ENCODE data around the gene TTC12. TPM values are rescaled to one million over a fixed set of nuclear protein-coding genes. Genes with fewer than 3 reads are reported as not detected.

The TTC12 gene
- total RNA-seq, 1 experiment from 2014 or later = 25.0 TPM

DNA sequence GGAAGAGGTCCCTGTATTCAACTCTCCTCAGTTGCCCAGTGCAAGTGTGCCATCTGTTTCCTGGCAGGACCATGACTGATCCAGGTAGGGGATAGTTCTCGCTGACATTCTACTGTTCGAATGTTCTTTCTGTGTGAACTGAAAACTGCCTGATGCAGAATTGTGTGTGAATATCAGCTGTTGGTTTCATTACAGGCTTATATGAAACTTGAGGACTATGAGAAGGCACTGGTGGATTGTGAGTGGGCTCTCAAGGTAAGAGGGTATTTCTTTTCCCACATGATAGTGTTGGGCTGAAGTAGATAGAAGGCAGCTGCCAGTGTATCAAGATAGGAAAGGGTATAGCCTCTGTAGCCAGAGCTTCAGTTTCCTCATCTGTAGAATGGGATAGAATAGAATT is 15.3 kb downstream of the TTC12 start:
- Histone ChIP-seq H3K9me3 (ENCODE audit: insufficient read depth, low read depth) (no peaks in the 10 kb centered on the region), H2AFZ (no peak overlapping the region), H3K4me1 (replicated peaks; ENCODE audit: insufficient read depth) (no peaks in the 10 kb centered on the region), H3K79me2 (ENCODE audit: low read depth) (no peaks in the 10 kb centered on the region), H3F3A (ENCODE audit: insufficient read depth, low read depth) (no peaks in the 10 kb centered on the region), H3K4me3 (no peak overlapping the region), H3K9me2 (ENCODE audit: insufficient read depth) (peaks cover 4% of the 10 kb centered on the region; the same call in 1 of the 2 replicates), H3K27me3 (ENCODE audit: insufficient read depth, low read depth) (no peaks in the 10 kb centered on the region), H3K36me3 (ENCODE audit: low read depth) (peaks cover 11% of the 10 kb centered on the region; the same call in 1 of the 2 replicates), H3K4me2 (no peak overlapping the region), H4K20me1 (ENCODE audit: insufficient read depth) (no peaks in the 10 kb centered on the region), H3K27ac (no peak overlapping the region)
- TF ChIP-seq, protein P1, sequence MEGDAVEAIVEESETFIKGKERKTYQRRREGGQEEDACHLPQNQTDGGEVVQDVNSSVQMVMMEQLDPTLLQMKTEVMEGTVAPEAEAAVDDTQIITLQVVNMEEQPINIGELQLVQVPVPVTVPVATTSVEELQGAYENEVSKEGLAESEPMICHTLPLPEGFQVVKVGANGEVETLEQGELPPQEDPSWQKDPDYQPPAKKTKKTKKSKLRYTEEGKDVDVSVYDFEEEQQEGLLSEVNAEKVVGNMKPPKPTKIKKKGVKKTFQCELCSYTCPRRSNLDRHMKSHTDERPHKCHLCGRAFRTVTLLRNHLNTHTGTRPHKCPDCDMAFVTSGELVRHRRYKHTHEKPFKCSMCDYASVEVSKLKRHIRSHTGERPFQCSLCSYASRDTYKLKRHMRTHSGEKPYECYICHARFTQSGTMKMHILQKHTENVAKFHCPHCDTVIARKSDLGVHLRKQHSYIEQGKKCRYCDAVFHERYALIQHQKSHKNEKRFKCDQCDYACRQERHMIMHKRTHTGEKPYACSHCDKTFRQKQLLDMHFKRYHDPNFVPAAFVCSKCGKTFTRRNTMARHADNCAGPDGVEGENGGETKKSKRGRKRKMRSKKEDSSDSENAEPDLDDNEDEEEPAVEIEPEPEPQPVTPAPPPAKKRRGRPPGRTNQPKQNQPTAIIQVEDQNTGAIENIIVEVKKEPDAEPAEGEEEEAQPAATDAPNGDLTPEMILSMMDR (conservative IDR thresholded peaks at IDR 0.05) = no peak
- TF ChIP-seq EZH2 (IDR thresholded peaks at IDR 0.05; ENCODE audit: low read depth) = no peak
- no TSS peak for BruUV-seq (replicated peaks)
- intact Hi-C loops (cut with micrococcal nuclease; ENCODE audit: unreplicated experiment) = no loop called here
- POLR2A ChIA-PET (ENCODE audit: unreplicated experiment) = no interaction called here
- DNase-seq = no peak
- CTCF ChIA-PET = no interaction called here

DNA sequence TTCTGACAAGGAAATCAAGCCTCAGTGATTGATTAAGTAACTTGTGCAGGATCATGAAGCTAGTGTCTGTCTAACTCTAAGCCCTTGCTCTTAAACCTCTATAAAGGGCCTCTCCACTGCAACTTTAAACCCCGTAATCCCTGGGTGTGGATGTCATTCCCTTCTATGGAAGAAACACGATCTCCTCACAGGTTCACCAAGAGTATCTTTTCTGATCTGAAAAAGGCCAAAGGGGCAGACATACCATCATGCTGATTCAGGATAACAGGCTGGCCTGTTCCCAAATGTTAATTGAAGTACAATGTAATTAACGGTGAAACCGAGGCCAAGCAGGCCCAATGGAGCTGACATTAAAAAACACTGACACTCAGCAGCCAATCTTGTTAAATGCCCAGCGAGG is 17.1 kb downstream of the TTC12 start:
- H3K36me3 ChIP-seq (ENCODE audit: low read depth) = peaks cover 8% of the 10 kb centered on the region; the same call in 1 of the 2 replicates
- no peak overlapping the region for H3K27ac ChIP-seq
- no peak overlapping the region for H3K4me3 ChIP-seq
- no peak for DNase-seq
- intact Hi-C loops (cut with micrococcal nuclease; ENCODE audit: unreplicated experiment) = no loop called here
- ChIA-PET POLR2A (ENCODE audit: unreplicated experiment) (no interaction called here), CTCF (no interaction called here)
- no peaks in the 10 kb centered on the region for H3F3A ChIP-seq (ENCODE audit: insufficient read depth, low read depth)
- H3K9me2 ChIP-seq (ENCODE audit: insufficient read depth) = peaks cover 4% of the 10 kb centered on the region; the same call in 1 of the 2 replicates
- H3K4me2 ChIP-seq = no peak overlapping the region
- no peaks in the 10 kb centered on the region for H3K9me3 ChIP-seq (ENCODE audit: insufficient read depth, low read depth)
- no peaks in the 10 kb centered on the region for H3K27me3 ChIP-seq (ENCODE audit: insufficient read depth, low read depth)
- TF ChIP-seq, protein P1 (conservative IDR thresholded peaks at IDR 0.05) = no peak
- TF ChIP-seq EZH2 (IDR thresholded peaks at IDR 0.05; ENCODE audit: low read depth) = no peak
- no TSS peak for BruUV-seq (replicated peaks)
- H4K20me1 ChIP-seq (ENCODE audit: insufficient read depth) = no peaks in the 10 kb centered on the region
- H3K4me1 ChIP-seq (replicated peaks; ENCODE audit: insufficient read depth) = no peaks in the 10 kb centered on the region
- H2AFZ ChIP-seq = no peak overlapping the region
- H3K79me2 ChIP-seq (ENCODE audit: low read depth) = no peaks in the 10 kb centered on the region

DNA sequence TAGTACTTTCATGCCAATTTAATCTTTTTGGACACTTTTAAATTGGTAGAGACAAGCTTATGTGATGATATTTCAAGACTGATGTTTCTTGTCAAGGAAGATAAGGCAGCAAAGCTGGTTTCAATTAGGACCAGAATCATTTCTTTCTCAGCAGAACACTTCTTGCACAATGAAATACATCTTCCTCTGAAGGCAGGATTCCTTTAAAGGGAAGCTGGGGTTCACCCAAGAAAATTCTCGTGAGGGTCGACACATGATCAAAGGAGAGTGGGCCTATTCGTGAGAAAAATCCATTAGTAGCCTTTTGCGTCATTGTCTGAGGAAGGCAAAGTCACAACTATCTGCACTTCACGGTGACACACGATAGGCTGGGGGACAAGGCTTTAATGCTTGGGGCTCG is 17.6 kb downstream of the TTC12 start:
- Histone ChIP-seq H3F3A (ENCODE audit: insufficient read depth, low read depth) (no peaks in the 10 kb centered on the region), H3K27ac (no peak overlapping the region), H2AFZ (no peak overlapping the region), H3K79me2 (ENCODE audit: low read depth) (no peaks in the 10 kb centered on the region), H3K4me3 (no peak overlapping the region), H4K20me1 (ENCODE audit: insufficient read depth) (no peaks in the 10 kb centered on the region), H3K4me1 (replicated peaks; ENCODE audit: insufficient read depth) (no peaks in the 10 kb centered on the region), H3K9me2 (ENCODE audit: insufficient read depth) (peaks cover 4% of the 10 kb centered on the region; the same call in 1 of the 2 replicates), H3K36me3 (ENCODE audit: low read depth) (peaks cover 8% of the 10 kb centered on the region; the same call in 1 of the 2 replicates), H3K4me2 (no peak overlapping the region), H3K9me3 (ENCODE audit: insufficient read depth, low read depth) (no peaks in the 10 kb centered on the region), H3K27me3 (ENCODE audit: insufficient read depth, low read depth) (no peaks in the 10 kb centered on the region)
- POLR2A ChIA-PET (ENCODE audit: unreplicated experiment) = no interaction called here
- TF ChIP-seq, protein P1 (conservative IDR thresholded peaks at IDR 0.05) = no peak
- no peak for TF ChIP-seq EZH2 (IDR thresholded peaks at IDR 0.05; ENCODE audit: low read depth)
- no TSS peak for BruUV-seq (replicated peaks)
- no peak for DNase-seq
- CTCF ChIA-PET = no interaction called here
- intact Hi-C loops (cut with micrococcal nuclease; ENCODE audit: unreplicated experiment) = no loop called here
